Activated CD4-positive, alpha-beta memory T cell treated with anti-CD3 and anti-CD28 coated beads, Interleukin-2, amount 10 ng/mL, durations not matched to agents 7 days and 5 days (primary cell): ENCODE results near the gene CRK. TPM values are rescaled to one million over a fixed set of nuclear protein-coding genes. Genes with fewer than 3 reads are reported as not detected.
"Not testable (repeated sequence)": the region's sequence is repeated elsewhere in the genome, so short reads cannot be mapped to it uniquely, and the experiment has no call there.

Experiments
- CTCF ChIA-PET: fragments of 350-600 bp; sonication (Branson Sonifier 250); formaldehyde crosslinking; loops from one replicate; lab custom pipeline; 2021; ENCODE audit warnings: antibody characterized with exemption, inconsistent platforms; lab: Charles Lee
- POLR2A ChIA-PET: fragments of 350-600 bp; sonication (Branson Sonifier 250); formaldehyde crosslinking; loops from one replicate; lab custom pipeline; 2021; ENCODE audit warnings: antibody characterized with exemption; lab: Charles Lee
- DNase-seq: peaks from one replicate; pipeline ENCODE4 v3.0.0-alpha.2; 2020
- H3K27ac Mint-ChIP-seq: one replicate; pipeline ENCODE4 v1.8.0; 2021; ENCODE audit warnings: mild to moderate bottlenecking, mixed read lengths
- H3K27me3 Mint-ChIP-seq: one replicate; pipeline ENCODE4 v1.8.0; 2021; ENCODE audit warnings: mixed read lengths
- H3K36me3 Mint-ChIP-seq: one replicate; pipeline ENCODE4 v1.8.0; 2021; ENCODE audit warnings: low read depth, mixed read lengths
- H3K4me1 Mint-ChIP-seq: one replicate; pipeline ENCODE4 v1.8.0; 2021; ENCODE audit warnings: mixed read lengths
- H3K4me3 Mint-ChIP-seq: one replicate; pipeline ENCODE4 v1.8.0; 2021; ENCODE audit warnings: mild to moderate bottlenecking, mixed read lengths
- H3K9me3 Mint-ChIP-seq: one replicate; pipeline ENCODE4 v1.8.0; 2021; ENCODE audit warnings: mixed read lengths
- total RNA-seq, 2 experiments: library from RNA; stranded (reverse); gene quantifications; one replicate each; pipeline ENCODE4 v1.2.3, GENCODE V29; 2021

Gene CRK
- total RNA-seq, 2 experiments from 2014 or later, result 19.9 to 21.9 TPM

DNA sequence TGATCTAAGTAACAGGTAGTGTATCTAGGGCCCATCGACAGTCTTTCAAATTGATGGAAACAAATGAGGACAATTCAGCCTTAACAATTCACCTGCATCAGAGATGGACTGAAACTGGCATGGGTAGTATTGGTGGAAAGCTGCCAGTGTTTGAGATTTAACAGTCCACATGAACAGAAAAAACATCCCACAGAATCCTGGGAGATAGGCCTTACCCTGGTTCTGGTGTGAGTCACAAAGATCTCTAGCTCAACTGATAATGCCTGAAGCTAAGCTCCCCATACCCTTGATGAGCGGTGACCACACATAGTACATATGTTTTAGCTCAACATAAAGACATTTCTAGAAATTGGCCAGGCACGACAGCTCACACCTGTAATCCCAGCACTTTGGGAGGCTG lies 21.9 kb downstream of the CRK start:
- H3K36me3 Mint-ChIP-seq, result peaks cover 56% of the 10 kb centered on the region
- no peak for DNase-seq
- no peak overlapping the region for H3K27ac Mint-ChIP-seq
- CTCF ChIA-PET, result interaction anchor here (0.7 to 1.0 kb wide), 2 partner anchors 15 to 135 kb away, joined by 4 to 5 read pairs; no protein-coding TSS in a partner anchor
- peaks cover 17% of the 10 kb centered on the region for H3K4me1 Mint-ChIP-seq
- POLR2A ChIA-PET, result interaction anchor here (1.4 kb wide), 1 partner anchor 43 kb away, joined by 3 read pairs; no protein-coding TSS in a partner anchor
- H3K27me3 Mint-ChIP-seq, result no peaks in the 10 kb centered on the region
- H3K4me3 Mint-ChIP-seq, result no peak overlapping the region
- no peaks in the 10 kb centered on the region for H3K9me3 Mint-ChIP-seq

DNA sequence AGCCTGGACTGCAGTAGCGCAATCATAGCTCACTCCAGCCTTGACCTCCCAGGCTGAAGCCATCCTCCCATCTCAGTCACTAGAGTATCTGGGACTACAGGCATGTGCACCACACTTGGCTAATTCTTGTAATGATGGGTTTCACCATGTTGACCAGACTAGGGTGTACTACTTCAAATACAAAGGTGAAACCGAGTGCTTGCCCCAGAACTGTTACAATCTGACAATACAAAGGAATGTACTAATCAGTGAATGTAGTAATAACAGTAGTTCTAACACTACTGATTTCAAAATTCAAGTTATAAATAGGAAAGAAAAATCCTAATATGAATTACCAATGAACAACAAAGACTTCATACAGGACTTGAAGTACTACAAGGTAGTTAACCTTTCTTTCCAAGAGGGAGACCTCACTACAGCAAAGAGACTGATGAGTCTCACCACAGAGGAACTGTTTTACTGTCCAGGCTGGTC lies 24.4 kb downstream of the CRK start:
- Mint-ChIP-seq H3K27me3 (no peaks in the 10 kb centered on the region), H3K27ac (no peak overlapping the region)
- POLR2A ChIA-PET, result no interaction called here

DNA sequence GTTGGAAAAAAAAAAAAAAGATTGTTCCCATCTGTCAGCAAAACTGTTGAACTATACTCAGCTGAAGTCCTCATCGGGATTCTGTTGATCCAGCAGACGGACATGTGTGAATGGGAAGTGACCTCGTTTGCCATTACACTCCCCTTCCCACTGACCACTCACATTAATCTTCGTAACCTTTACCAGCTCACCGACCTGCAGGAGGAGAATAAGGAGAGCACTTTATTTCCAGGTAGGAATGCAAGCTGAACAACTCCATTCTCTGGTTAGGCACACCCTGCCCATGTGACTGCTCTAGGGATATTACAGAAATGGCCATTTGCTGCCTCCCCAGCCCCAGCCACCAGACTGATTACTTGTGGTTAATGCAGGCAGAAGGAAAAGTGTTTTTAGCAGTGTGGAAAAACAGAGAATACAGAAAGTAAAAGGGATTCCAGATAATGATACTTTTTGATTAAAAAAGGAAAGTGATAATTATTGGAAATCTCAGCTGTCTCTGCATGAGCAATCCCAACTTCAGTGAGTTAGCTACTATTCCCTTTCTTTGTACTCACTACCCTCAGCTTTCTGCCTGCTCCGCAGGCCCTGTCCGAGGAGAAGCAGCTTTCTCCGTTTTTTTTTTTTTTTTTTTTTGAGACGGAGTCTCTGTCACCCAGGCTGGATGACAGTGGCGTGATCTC lies 32.4 kb downstream of the CRK start:
- H3K9me3 Mint-ChIP-seq, result no peaks in the 10 kb centered on the region
- H3K27me3 Mint-ChIP-seq, result no peaks in the 10 kb centered on the region
- ChIA-PET POLR2A (interaction anchor here (0.8 to 0.9 kb wide), 2 partner anchors 62 to 64 kb away, joined by 3 read pairs; no protein-coding TSS in a partner anchor), CTCF (interaction anchor here (0.6 to 0.8 kb wide), 2 partner anchors 58 to 215 kb away, joined by 3 read pairs; no protein-coding TSS in a partner anchor)
- no peak overlapping the region for H3K4me3 Mint-ChIP-seq
- H3K4me1 Mint-ChIP-seq, result peaks cover 7% of the 10 kb centered on the region
- H3K27ac Mint-ChIP-seq, result no peak overlapping the region
- peaks cover 44% of the 10 kb centered on the region for H3K36me3 Mint-ChIP-seq
- DNase-seq, result no peak

More for the DNA sequence above, 24.4 kb downstream of the CRK start:
- Mint-ChIP-seq H3K4me1 (peaks cover 14% of the 10 kb centered on the region), H3K4me3 (no peak overlapping the region), H3K9me3 (no peaks in the 10 kb centered on the region), H3K36me3 (peaks cover 54% of the 10 kb centered on the region)
- no peak for DNase-seq
- CTCF ChIA-PET, result no interaction called here

DNA sequence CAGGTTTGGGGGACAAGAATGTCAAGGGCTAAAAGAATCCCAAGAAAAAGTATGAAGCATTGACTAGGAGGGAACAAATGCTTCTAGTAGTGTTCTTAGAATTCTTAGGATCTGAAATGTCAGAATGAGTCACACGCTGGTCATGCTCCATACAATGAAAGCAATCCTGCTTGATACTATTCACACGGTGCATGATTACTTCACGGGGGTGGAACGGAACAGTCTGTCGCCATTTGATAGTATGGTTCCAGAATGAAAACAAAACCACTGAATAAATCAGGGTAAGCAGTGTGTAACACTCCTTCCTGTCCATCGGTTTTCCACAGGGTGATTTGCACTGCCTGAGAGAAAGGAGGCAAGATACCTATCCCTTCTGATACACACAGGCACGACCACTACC lies 33.1 kb downstream of the CRK start:
- POLR2A ChIA-PET, result interaction anchor here (0.8 kb wide), 1 partner anchor 65 kb away, joined by 3 read pairs; no protein-coding TSS in a partner anchor
- no peak overlapping the region for H3K27ac Mint-ChIP-seq
- DNase-seq, result no peak
- H3K9me3 Mint-ChIP-seq, result no peaks in the 10 kb centered on the region
- no peaks in the 10 kb centered on the region for H3K27me3 Mint-ChIP-seq
- CTCF ChIA-PET, result interaction anchor here (0.6 kb wide), 1 partner anchor 216 kb away, joined by 3 read pairs; no protein-coding TSS in a partner anchor
- peaks cover 45% of the 10 kb centered on the region for H3K36me3 Mint-ChIP-seq
- peaks cover 7% of the 10 kb centered on the region for H3K4me1 Mint-ChIP-seq
- no peak overlapping the region for H3K4me3 Mint-ChIP-seq

DNA sequence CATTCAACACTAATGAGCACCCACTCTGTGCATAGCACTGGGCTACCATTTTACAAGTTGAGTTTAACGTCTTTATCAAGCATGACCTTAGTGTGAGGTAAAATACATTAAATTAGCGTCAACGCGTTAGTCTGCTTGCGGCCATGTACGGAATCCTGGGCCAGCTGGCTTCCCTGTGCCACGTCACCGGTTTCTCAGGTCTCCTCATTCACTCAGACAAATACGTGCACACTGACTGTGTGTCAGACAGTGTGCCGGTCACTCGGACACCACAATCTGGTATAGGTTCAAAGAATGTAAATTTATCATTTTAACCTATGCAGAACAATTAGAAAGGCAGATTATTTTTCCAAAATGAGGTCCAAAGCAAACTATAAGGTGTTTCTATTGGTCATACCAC lies 34.6 kb downstream of the CRK start:
- ChIA-PET POLR2A (no interaction called here), CTCF (no interaction called here)
- Mint-ChIP-seq H3K4me1 (peaks cover 7% of the 10 kb centered on the region), H3K27me3 (no peaks in the 10 kb centered on the region), H3K27ac (no peak overlapping the region), H3K4me3 (no peak overlapping the region), H3K36me3 (peaks cover 44% of the 10 kb centered on the region), H3K9me3 (no peaks in the 10 kb centered on the region)
- DNase-seq, result no peak

DNA sequence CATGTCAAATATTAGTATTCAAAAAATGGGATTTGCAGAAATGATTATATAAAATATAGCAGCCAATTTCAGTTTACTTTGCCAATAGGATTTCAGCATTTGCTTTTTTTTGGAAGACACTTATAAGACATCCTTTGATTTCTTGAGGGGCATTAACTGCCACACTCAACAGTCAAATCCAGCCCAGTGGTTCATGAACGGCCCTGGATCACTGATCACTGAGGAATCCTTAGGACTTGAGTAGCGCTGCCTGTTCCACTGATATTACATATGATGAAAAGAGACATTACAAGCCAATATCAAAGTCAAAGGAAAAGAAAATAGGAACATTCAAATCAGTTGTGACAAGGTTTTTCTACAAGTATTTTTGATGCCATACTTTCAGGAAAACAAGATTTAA lies 35.1 kb downstream of the CRK start:
- no peak for DNase-seq
- Mint-ChIP-seq H3K27me3 (no peaks in the 10 kb centered on the region), H3K36me3 (peaks cover 40% of the 10 kb centered on the region), H3K4me3 (no peak overlapping the region), H3K4me1 (peaks cover 7% of the 10 kb centered on the region), H3K27ac (no peak overlapping the region), H3K9me3 (no peaks in the 10 kb centered on the region)
- POLR2A ChIA-PET, result no interaction called here
- CTCF ChIA-PET, result no interaction called here

DNA sequence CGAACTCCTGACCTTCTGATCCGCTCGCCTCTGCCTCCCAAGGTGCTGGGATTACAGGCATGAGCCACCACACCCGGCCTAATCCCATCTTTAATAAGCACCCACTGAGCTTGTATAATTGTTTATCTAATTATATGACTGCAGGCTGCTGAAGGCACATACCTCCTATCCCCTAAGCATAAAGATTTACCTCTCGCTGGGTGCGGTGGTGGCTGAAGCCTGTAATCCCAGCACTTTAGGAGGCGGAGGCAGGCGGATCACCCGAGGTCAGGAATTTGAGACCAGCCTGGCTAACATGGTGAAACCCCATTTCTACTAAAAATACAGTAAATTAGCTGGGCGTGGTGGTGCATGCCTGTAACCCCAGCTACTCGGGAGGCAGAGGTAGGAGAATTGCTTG lies 35.9 kb downstream of the CRK start:
- H3K4me1 Mint-ChIP-seq, result peaks cover 7% of the 10 kb centered on the region
- no peak overlapping the region for H3K27ac Mint-ChIP-seq
- no peaks in the 10 kb centered on the region for H3K27me3 Mint-ChIP-seq
- no peak overlapping the region for H3K4me3 Mint-ChIP-seq
- H3K36me3 Mint-ChIP-seq, result peaks cover 32% of the 10 kb centered on the region
- ChIA-PET POLR2A (no interaction called here), CTCF (no interaction called here)
- no peaks in the 10 kb centered on the region for H3K9me3 Mint-ChIP-seq
- DNase-seq, result no peak

DNA sequence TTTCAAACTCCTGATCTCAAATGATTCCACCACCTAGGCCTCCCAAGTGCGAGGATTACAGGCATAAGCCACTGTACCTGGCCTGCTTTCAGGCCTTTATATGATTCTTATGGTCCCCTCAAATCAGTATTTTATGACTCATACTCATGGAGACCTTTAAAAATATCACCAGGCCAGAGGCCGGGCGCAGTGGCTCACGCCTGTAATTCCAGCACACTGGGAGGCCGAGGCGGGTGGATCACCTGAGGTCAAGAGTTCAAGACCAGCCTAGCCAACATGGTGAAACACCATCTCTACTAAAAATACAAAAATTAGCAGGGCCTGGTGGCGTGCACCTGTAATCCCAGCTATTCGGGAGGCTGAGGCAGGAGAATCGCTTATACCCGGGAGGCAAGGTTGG lies 37.6 kb downstream of the CRK start:
- DNase-seq, H3K4me3 Mint-ChIP-seq, H3K27ac Mint-ChIP-seq, H3K4me1 Mint-ChIP-seq, H3K9me3 Mint-ChIP-seq, H3K27me3 Mint-ChIP-seq: not testable (repeated sequence)
- CTCF ChIA-PET, result interaction anchor here (3.3 kb wide), 1 partner anchor 53 kb away, joined by 10 read pairs; no protein-coding TSS in a partner anchor
- POLR2A ChIA-PET, result interaction anchor here (0.8 to 0.9 kb wide), 2 partner anchors 18 to 54 kb away, joined by 3 to 4 read pairs; partner anchors contain the start of gene YWHAE
- peaks cover 27% of the 10 kb centered on the region for H3K36me3 Mint-ChIP-seq

DNA sequence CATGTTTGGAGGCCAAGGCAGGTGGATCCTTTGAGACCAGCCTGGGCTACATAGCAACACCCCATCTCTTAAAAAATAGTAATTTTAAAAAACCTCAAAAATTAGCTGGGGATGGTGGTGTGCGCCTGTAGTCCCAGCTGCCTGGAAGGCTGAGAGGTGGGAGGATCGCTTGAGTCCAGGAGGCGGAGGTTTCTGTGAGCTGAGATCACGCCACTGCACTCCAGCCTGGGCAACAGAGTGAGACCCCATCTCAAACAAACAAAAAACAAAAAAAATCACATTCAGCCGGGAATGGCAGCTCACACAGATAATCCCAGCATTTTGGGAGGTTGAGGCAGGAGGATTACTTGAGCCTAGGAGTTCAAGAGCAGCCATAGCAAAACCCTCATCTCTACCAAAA lies 39.6 kb downstream of the CRK start:
- H3K36me3 Mint-ChIP-seq, result peaks cover 12% of the 10 kb centered on the region
- POLR2A ChIA-PET, result no interaction called here
- no peak for DNase-seq
- no peak overlapping the region for H3K27ac Mint-ChIP-seq
- H3K4me3 Mint-ChIP-seq, result no peak overlapping the region
- CTCF ChIA-PET, result interaction anchor here (3.3 kb wide), 1 partner anchor 51 kb away, joined by 10 read pairs; no protein-coding TSS in a partner anchor
- H3K9me3 Mint-ChIP-seq, result no peaks in the 10 kb centered on the region
- H3K4me1 Mint-ChIP-seq, result peaks cover 2% of the 10 kb centered on the region
- H3K27me3 Mint-ChIP-seq, result no peaks in the 10 kb centered on the region

DNA sequence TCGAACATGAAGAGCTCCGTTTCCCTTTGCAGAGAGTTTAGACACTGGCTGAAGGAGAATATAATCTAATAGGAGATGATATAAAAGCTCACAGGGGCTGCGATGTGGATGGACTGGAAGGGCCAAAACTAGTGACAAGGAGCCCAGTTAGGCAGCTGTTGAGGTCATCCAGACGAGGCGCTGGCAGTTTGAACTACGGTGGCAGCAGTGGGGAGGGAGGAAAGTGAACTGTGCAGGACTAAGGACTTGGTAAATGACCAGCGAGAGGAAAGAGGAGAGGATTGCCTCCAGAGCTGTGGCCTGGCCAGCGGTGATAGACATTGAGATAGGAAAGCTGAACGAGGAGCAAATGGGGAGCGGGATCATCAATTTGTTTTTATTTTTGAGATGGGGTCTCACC lies 41.4 kb downstream of the CRK start:
- Mint-ChIP-seq H3K36me3 (peaks cover 7% of the 10 kb centered on the region), H3K4me3 (no peak overlapping the region), H3K9me3 (no peaks in the 10 kb centered on the region), H3K27ac (no peak overlapping the region), H3K27me3 (no peaks in the 10 kb centered on the region), H3K4me1 (peaks cover 2% of the 10 kb centered on the region)
- ChIA-PET POLR2A (interaction anchor here (3.1 kb wide), 1 partner anchor 15 kb away, joined by 13 read pairs; the partner anchor contains the start of gene YWHAE), CTCF (interaction anchor here (0.9 to 2.0 kb wide), 2 partner anchors 50 to 101 kb away, joined by 3 to 7 read pairs; no protein-coding TSS in a partner anchor)
- no peak for DNase-seq

DNA sequence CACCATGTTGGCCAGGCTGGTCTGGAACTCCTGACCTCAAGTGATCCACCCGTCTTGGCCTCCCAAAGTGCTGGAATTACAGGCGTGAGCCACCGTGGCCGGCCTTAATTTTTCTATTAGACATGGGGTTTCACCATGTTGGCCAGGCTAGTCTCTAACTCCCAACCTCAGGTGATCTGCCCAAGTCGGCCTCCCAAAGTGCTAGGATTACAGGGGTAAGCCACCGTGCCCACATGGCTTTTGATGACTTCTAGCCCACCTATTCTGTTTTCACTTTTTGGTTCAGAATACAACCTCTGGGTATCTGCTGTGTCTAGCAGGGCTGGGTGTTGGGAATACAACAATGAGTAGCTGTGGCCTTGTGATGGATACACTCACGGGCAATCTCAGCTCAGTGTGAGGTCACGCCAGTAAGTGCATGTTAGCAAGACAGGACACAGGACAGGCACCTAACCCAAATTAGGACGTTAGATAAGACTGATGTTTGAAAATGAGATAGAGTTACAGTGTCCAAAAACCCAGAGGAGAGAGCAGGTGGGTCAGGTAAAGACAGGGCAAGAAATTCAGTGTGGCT lies 41.9 kb downstream of the CRK start:
- ChIA-PET POLR2A (interaction anchor here (3.1 kb wide), 1 partner anchor 14 kb away, joined by 13 read pairs; the partner anchor contains the start of gene YWHAE), CTCF (interaction anchor here (0.9 to 2.0 kb wide), 2 partner anchors 49 to 102 kb away, joined by 3 to 7 read pairs; no protein-coding TSS in a partner anchor)
- no peak overlapping the region for H3K4me3 Mint-ChIP-seq
- H3K36me3 Mint-ChIP-seq, result peaks cover 7% of the 10 kb centered on the region
- no peak overlapping the region for H3K27ac Mint-ChIP-seq
- H3K27me3 Mint-ChIP-seq, result no peaks in the 10 kb centered on the region
- H3K4me1 Mint-ChIP-seq, result peaks cover 2% of the 10 kb centered on the region
- no peak for DNase-seq
- H3K9me3 Mint-ChIP-seq, result no peaks in the 10 kb centered on the region

DNA sequence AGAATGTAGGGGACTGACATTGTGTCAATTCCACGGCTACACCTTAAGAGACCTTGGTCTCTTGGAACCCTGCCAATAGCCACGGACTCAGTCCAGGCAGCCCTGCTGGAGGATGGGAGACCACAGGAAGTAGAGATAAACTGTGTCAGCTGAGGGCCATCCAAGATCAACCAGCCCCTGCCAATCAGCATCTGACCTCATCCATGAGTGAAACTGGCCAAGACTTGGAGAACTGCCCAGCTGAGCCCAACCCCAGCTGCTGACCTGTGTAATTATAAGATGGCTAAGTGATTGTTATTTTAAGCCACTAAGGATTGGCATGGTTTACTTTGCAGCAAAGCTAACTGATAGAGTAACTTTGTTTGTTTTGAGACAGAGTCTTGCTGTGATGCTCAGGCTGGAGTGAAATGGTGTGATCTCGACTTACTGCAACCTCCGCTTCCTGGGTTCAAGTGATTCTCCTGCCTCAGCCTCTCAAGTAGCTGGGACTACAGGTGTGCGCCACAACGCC lies 42.7 kb downstream of the CRK start:
- ChIA-PET CTCF (interaction anchor here (2.0 kb wide), 1 partner anchor 48 kb away, joined by 7 read pairs; no protein-coding TSS in a partner anchor), POLR2A (interaction anchor here (3.1 kb wide), 1 partner anchor 13 kb away, joined by 13 read pairs; the partner anchor contains the start of gene YWHAE)
- no peak overlapping the region for H3K4me3 Mint-ChIP-seq
- H3K9me3 Mint-ChIP-seq, result no peaks in the 10 kb centered on the region
- no peaks in the 10 kb centered on the region for H3K27me3 Mint-ChIP-seq
- H3K36me3 Mint-ChIP-seq, result peaks cover 7% of the 10 kb centered on the region
- no peak for DNase-seq
- peaks cover 2% of the 10 kb centered on the region for H3K4me1 Mint-ChIP-seq
- no peak overlapping the region for H3K27ac Mint-ChIP-seq
